Suprapubic skin (tissue), 4 donors: ENCODE data around the gene SH3PXD2B. TPM values are rescaled to one million over a fixed set of nuclear protein-coding genes. Genes with fewer than 3 reads are reported as not detected.

Experiments
- DNase-seq, 2 donors: peaks; one replicate each; pipeline ENCODE4 v3.0.0-alpha.2; 2019; ENCODE audit warnings: low spot score in 2 of 2
- H3K27ac ChIP-seq: fragments of 200-600 bp; sonication (generic); one replicate; pipeline ENCODE4 v1.5.1; 2019
- H3K27me3 ChIP-seq: fragments of 200-600 bp; sonication (generic); one replicate; pipeline ENCODE4 v1.5.1; 2019
- H3K36me3 ChIP-seq: fragments of 200-600 bp; sonication (generic); one replicate; pipeline ENCODE4 v1.5.1; 2019
- H3K4me1 ChIP-seq: fragments of 200-600 bp; sonication (generic); one replicate; pipeline ENCODE4 v1.5.1; 2019
- H3K4me3 ChIP-seq: fragments of 200-600 bp; sonication (generic); one replicate; pipeline ENCODE4 v1.5.1; 2019; ENCODE audit warnings: mild to moderate bottlenecking
- H3K9me3 ChIP-seq: fragments of 200-600 bp; sonication (generic); one replicate; pipeline ENCODE4 v1.5.1; 2019
- CTCF ChIP-seq, 2 donors: fragments of 200-600 bp in 1 of 2; fragments of 450-650 bp in 1 of 2; sonication (generic) in 1 of 2; IDR thresholded peaks; one replicate each; pipeline ENCODE4 v1.5.1; 2016 to 2019; ENCODE audit warnings: antibody characterized with exemption in 2 of 2, mild to moderate bottlenecking in 1 of 2, moderate library complexity in 1 of 2
- EP300 ChIP-seq: sonication (generic); formaldehyde crosslinking; IDR thresholded peaks from one replicate; pipeline ENCODE4 v1.6.1; 2017; ENCODE audit warnings: antibody characterized with exemption
- POLR2A ChIP-seq, 2 donors: fragments of 450-650 bp; IDR thresholded peaks; one replicate each; pipeline ENCODE4 v1.6.1; 2017; ENCODE audit warnings: antibody characterized with exemption in 2 of 2, mild to moderate bottlenecking in 2 of 2, moderate library complexity in 2 of 2
- POLR2AphosphoS5 ChIP-seq, 3 donors: sonication (generic); formaldehyde crosslinking; IDR thresholded peaks; one replicate each; pipeline ENCODE4 v1.6.1; 2017; ENCODE audit warnings: antibody characterized with exemption in 3 of 3
- WGBS: methylation state at CpG from one replicate; pipeline ENCODE4 v1.1.5; 2018; 5-methylcytosine and 5-hydroxymethylcytosine counted together
- total RNA-seq, 4 donors: library from RNA; depleted of rRNA; stranded (reverse); fragments of >200 nt; gene quantifications; one replicate each; pipeline ENCODE4 v1.1.0, GENCODE V29; 2016

Gene SH3PXD2B
- total RNA-seq, 4 donors from 2014 or later: 29.1 to 42.1 (median 31.3) TPM

- no peak overlapping the region for H3K27ac ChIP-seq
- no peaks in the 10 kb centered on the region for H3K27me3 ChIP-seq
- H3K9me3 ChIP-seq: no peaks in the 10 kb centered on the region
- no peak for TF ChIP-seq EP300
- no peak for TF ChIP-seq CTCF (IDR thresholded peaks at IDR 0.05)
- no peak for TF ChIP-seq POLR2A (IDR thresholded peaks at IDR 0.05)
- no peak for TF ChIP-seq POLR2AphosphoS5 (IDR thresholded peaks at IDR 0.05)
- WGBS: 77% methylated on average over 3 of the region's 3 CpGs
- H3K36me3 ChIP-seq: no peaks in the 10 kb centered on the region
- DNase-seq: no peak
- H3K4me1 ChIP-seq: no peaks in the 10 kb centered on the region
- no peak overlapping the region for H3K4me3 ChIP-seq
Measured at GRCh38 chr5:172485511-172486202, 31.3 kb upstream of the SH3PXD2B start.

DNA sequence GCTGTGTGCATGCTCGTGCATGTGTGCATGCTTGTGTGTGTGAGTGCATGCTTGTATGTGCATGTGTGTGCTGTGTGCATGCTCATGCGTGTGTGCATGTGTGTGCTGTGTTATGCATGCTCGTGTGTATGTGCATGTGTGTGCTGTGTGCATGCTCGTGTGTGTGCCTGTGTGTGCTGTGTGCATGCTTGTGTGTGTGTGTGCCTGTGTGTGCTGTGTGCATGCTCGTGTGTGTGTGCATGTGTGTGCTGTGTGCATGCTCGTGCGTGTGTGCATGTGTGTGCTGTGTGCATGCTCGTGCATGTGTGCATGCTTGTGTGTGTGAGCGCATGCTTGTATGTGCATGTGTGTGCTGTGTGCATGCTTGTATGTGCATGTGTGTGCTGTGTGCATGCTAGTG lies 30.3 kb upstream of the SH3PXD2B start:
- no peaks in the 10 kb centered on the region for H3K9me3 ChIP-seq
- 63% methylated on average over 5 of the region's 9 CpGs for WGBS
- TF ChIP-seq EP300 (no peak), POLR2AphosphoS5 (IDR thresholded peaks at IDR 0.05) (no peak), POLR2A (IDR thresholded peaks at IDR 0.05) (no peak)

DNA sequence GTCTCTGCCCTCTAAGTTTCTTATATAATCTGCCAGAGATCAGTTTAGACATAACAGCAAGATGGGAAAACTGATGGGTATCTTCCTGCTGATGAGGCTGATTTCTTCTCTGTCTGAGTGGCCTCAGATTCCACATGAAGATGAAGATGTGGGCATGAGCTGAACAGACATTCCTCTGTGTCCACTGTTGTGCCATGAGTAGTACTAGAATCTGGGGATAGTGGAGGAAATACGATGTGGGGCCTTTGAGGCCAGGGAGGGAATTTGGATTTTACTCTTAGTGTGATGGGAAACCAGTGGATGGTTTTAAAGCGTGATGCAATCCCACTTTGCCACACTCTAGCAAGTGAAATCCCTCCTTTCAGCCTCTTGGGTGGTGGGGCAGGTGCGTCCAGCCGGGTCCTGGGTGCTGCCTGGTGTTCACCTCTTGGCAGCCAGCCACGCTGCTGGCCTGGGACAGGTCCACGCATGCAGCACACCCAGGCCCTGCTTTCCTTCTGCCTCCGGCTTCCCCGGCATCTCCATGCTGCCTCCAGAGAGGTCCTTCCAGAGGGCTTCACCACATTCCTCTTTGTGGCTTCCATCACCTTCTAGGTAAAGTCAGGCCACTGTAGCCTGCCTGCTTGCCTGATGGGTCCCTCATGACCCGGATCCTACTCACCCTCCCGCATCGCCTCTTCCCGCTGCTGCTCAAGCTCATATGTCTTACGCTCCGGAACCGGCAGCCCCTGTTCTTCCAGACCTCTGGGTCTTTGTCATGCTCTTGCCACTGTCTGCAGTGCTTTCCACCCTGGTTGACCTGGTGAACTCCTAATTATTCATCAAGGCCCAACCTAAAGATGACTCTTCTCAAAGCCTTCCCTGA lies 28.1 kb upstream of the SH3PXD2B start:
- WGBS: 80% methylated on average over 15 of the region's 15 CpGs
- Histone ChIP-seq H3K27me3 (no peaks in the 10 kb centered on the region), H3K27ac (no peak overlapping the region), H3K4me1 (peaks cover 5% of the 10 kb centered on the region), H3K4me3 (no peak overlapping the region), H3K36me3 (no peaks in the 10 kb centered on the region), H3K9me3 (no peaks in the 10 kb centered on the region)
- TF ChIP-seq EP300: no peak
- TF ChIP-seq POLR2A (IDR thresholded peaks at IDR 0.05): no peak
- TF ChIP-seq POLR2AphosphoS5 (IDR thresholded peaks at IDR 0.05): no peak
- TF ChIP-seq CTCF (IDR thresholded peaks at IDR 0.05): no peak
- no peak for DNase-seq

More for the DNA sequence above, 30.3 kb upstream of the SH3PXD2B start:
- no peak overlapping the region for H3K27ac ChIP-seq
- H3K4me3 ChIP-seq: no peak overlapping the region
- no peaks in the 10 kb centered on the region for H3K27me3 ChIP-seq
- H3K4me1 ChIP-seq: no peaks in the 10 kb centered on the region
- no peak for DNase-seq
- no peaks in the 10 kb centered on the region for H3K36me3 ChIP-seq

DNA sequence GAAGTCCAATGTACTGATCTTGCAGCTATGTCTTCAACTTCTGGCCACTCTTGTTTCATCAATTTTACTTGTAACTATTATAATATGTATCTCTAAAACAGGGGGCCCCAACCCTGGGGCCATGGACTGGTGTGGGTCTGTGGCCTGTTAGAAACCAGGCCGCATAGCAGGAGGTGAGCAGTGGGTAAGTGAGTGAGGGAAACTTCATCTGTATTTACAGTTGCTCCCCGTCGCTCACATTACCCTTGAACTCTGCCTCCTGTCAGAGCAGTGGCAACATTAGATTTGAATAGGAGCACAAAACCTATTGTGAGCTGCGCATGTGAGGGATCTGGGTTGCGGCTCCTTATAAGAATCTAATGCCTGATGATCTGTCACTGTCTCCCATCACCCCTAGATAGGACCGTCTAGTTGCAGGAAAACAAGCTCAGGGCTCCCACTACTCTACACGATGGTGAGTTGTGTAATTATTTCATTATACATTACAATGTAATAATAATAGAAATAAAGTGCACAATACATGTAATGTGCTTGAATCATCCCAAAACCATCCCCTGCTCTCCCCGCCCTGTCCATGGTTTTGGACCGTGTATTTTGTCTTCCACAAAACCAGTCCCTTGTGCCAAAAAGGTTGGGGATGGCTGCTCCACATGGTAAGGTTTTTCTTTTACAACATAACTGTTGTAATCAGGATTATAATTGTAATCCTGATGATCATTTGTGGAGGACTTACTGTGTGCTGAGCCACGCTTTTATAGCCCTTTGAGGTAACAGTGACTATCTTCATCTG lies 26.9 kb upstream of the SH3PXD2B start:
- no peaks in the 10 kb centered on the region for H3K36me3 ChIP-seq
- WGBS: 72% methylated on average over 10 of the region's 10 CpGs

More for the DNA sequence above, 26.9 kb upstream of the SH3PXD2B start:
- DNase-seq: no peak
- H3K4me3 ChIP-seq: no peak overlapping the region
- no peaks in the 10 kb centered on the region for H3K27me3 ChIP-seq
- no peak overlapping the region for H3K27ac ChIP-seq
- H3K9me3 ChIP-seq: no peaks in the 10 kb centered on the region
- peaks cover 5% of the 10 kb centered on the region for H3K4me1 ChIP-seq
- TF ChIP-seq POLR2A (IDR thresholded peaks at IDR 0.05): no peak
- no peak for TF ChIP-seq CTCF (IDR thresholded peaks at IDR 0.05)
- TF ChIP-seq POLR2AphosphoS5 (IDR thresholded peaks at IDR 0.05): no peak
- no peak for TF ChIP-seq EP300
